Gastroesophageal sphincter (tissue), 4 donors: ENCODE data around the gene PCARE. TPM values are rescaled to one million over a fixed set of nuclear protein-coding genes. Genes with fewer than 3 reads are reported as not detected.
"Not testable (repeated sequence)": the region's sequence is repeated elsewhere in the genome, so short reads cannot be mapped to it uniquely, and the experiment has no call there.

Experiments used
- ATAC-seq: fragments of 150-250 bp; one replicate; pipeline ENCODE4 v1.9.1; 2016; ENCODE audit warnings: mild to moderate bottlenecking, moderate library complexity
- H3K27ac ChIP-seq, 4 donors: fragments of 200-600 bp; sonication (generic) in 3 of 4; 1 replicate in 3 of 4; 2 replicates in 1 of 4; pipeline ENCODE4 v1.5.1; 2016 to 2019
- H3K27me3 ChIP-seq: fragments of 200-600 bp; sonication (generic); one replicate; pipeline ENCODE4 v1.5.1; 2019
- H3K36me3 ChIP-seq, 2 donors: fragments of 200-600 bp; sonication (generic); one replicate each; pipeline ENCODE4 v1.5.1; 2019; ENCODE audit warnings: control low read depth in 1 of 2
- H3K4me1 ChIP-seq, 3 donors: fragments of 200-600 bp; sonication (generic); 1 replicate in 2 of 3; 2 replicates in 1 of 3; pipeline ENCODE4 v1.5.1; 2016 to 2019; ENCODE audit warnings: control low read depth in 2 of 3
- H3K4me3 ChIP-seq, 2 donors: fragments of 200-600 bp; sonication (generic); one replicate each; pipeline ENCODE4 v1.5.1; 2019; ENCODE audit warnings: mild to moderate bottlenecking in 1 of 2, moderate library complexity in 1 of 2
- H3K9me3 ChIP-seq, 3 donors: fragments of 200-600 bp; sonication (generic); one replicate each; pipeline ENCODE4 v1.5.1; 2017 to 2019; ENCODE audit warnings: control low read depth in 2 of 3
- EP300 ChIP-seq: sonication (generic); formaldehyde crosslinking; IDR thresholded peaks from one replicate; pipeline ENCODE4 v1.6.1; 2017; ENCODE audit warnings: antibody characterized with exemption, mild to moderate bottlenecking
- POLR2A ChIP-seq, 2 donors: fragments of 450-650 bp; IDR thresholded peaks; one replicate each; pipeline ENCODE4 v1.6.1; 2017; ENCODE audit warnings: antibody characterized with exemption in 2 of 2, mild to moderate bottlenecking in 2 of 2, moderate library complexity in 1 of 2
- POLR2AphosphoS5 ChIP-seq: sonication (generic); formaldehyde crosslinking; IDR thresholded peaks from one replicate; pipeline ENCODE4 v1.6.1; 2017; ENCODE audit warnings: antibody characterized with exemption
- WGBS, 2 donors: methylation state at CpG; one replicate each; pipeline ENCODE4 v1.1.5; 2018; ENCODE audit warnings: low coverage in 1 of 2; 5-methylcytosine and 5-hydroxymethylcytosine counted together
- total RNA-seq, 4 donors: library from RNA; depleted of rRNA; stranded (reverse); fragments of >200 nt; gene quantifications; one replicate each; pipeline ENCODE4 v1.1.0, GENCODE V29; 2016
- TF ChIP-seq, protein P1 (sequence below), 4 experiments: fragments of 200-600 bp in 2 of 4; fragments of 450-650 bp in 2 of 4; sonication (generic) in 1 of 4; IDR thresholded peaks; one replicate each; pipeline ENCODE4 v1.5.1; 2017 to 2019; ENCODE audit warnings: antibody characterized with exemption in 4 of 4, mild to moderate bottlenecking in 2 of 4, moderate library complexity in 2 of 4

PCARE gene
- total RNA-seq, 4 donors from 2014 or later: under 0.01 TPM; not detected in 3

DNA sequence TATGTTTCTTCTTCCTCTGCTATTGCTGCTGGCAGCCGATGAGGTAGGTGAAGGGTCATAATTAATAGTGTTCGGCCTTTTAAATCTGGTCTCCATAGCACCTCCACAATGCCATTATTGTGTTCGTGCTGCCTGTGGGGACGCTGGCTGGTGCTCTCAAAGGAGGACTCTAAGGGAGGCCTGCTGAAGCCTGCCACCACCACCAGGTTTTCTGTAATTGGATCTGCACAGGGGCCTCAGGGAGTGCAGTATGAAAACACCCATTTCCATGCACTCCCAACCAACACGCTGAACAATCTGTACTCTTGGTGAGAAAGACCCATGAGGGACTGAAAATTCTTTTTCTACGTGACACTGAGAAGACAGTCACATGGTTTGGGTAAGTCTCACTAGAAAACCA, 23.2 kb upstream of the PCARE start:
- Histone ChIP-seq H3K9me3 (no peaks in the 10 kb centered on the region), H3K4me1 (no peaks in the 10 kb centered on the region), H3K4me3 (no peak overlapping the region), H3K27me3 (no peaks in the 10 kb centered on the region), H3K36me3 (no peaks in the 10 kb centered on the region), H3K27ac (no peak overlapping the region)
- 62 to 76% methylated on average over 3 to 5 of the region's 6 CpGs for whole genome bisulfite sequencing, 2 donors
- no peak for TF ChIP-seq POLR2AphosphoS5
- no peak for TF ChIP-seq POLR2A (IDR thresholded peaks at IDR 0.05)
- no peak for TF ChIP-seq EP300
- TF ChIP-seq, protein P1, sequence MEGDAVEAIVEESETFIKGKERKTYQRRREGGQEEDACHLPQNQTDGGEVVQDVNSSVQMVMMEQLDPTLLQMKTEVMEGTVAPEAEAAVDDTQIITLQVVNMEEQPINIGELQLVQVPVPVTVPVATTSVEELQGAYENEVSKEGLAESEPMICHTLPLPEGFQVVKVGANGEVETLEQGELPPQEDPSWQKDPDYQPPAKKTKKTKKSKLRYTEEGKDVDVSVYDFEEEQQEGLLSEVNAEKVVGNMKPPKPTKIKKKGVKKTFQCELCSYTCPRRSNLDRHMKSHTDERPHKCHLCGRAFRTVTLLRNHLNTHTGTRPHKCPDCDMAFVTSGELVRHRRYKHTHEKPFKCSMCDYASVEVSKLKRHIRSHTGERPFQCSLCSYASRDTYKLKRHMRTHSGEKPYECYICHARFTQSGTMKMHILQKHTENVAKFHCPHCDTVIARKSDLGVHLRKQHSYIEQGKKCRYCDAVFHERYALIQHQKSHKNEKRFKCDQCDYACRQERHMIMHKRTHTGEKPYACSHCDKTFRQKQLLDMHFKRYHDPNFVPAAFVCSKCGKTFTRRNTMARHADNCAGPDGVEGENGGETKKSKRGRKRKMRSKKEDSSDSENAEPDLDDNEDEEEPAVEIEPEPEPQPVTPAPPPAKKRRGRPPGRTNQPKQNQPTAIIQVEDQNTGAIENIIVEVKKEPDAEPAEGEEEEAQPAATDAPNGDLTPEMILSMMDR (IDR thresholded peaks at IDR 0.05): no peak
- ATAC-seq: no peak

DNA sequence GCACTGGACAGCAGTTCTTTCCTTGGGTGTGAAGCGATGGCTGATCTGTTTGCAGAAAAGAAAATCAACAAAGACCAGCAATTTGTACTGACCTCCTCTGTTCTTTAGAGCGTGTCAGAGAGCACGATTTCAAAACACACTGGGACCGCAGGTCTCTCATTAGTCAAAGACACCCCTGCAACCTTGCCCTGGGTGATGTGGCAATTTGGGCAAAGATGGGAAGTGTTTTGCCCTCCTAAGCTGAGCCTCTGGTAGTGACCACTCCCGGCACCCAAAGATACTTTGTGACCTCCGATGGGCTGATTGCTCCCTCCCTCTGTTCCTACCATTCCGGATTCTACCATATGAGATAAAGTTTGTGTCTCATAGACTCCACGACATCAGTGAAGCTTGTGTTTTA, 22.6 kb upstream of the PCARE start:
- no peaks in the 10 kb centered on the region for H3K27me3 ChIP-seq
- no peaks in the 10 kb centered on the region for H3K36me3 ChIP-seq
- no peaks in the 10 kb centered on the region for H3K9me3 ChIP-seq
- H3K4me3 ChIP-seq: no peak overlapping the region
- H3K4me1 ChIP-seq: no peaks in the 10 kb centered on the region
- no peak for TF ChIP-seq POLR2A (IDR thresholded peaks at IDR 0.05)
- no peak for TF ChIP-seq EP300
- no peak for TF ChIP-seq POLR2AphosphoS5
- TF ChIP-seq, protein P1 (IDR thresholded peaks at IDR 0.05): no peak
- no peak overlapping the region for H3K27ac ChIP-seq
- WGBS, 2 donors: 67 to 88% methylated on average over 2 to 7 of the region's 8 CpGs
- no peak for ATAC-seq

DNA sequence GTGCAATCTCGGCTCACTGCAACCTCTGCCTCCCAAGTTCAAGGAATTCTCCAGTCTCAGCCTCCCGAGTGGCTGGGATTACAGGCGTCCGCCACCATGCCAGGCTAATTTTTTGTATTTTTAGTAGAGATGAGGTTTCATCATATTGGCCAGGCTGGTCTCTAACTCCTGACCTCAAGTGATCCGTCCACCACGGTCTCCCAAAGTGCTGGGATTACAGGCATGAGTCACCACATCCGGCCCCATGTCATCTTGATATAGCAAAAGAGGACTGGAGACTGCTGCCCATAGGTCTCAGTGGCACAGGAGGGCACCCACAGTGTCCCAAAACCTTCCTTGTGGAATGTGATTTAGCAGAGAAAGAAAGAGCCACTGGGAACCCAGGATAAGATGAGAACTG, 16.0 kb upstream of the PCARE start:
- not testable (repeated sequence) for H3K27me3 ChIP-seq, ATAC-seq, H3K4me3 ChIP-seq, H3K9me3 ChIP-seq, H3K36me3 ChIP-seq, H3K4me1 ChIP-seq, H3K27ac ChIP-seq
- WGBS, 2 donors: 94% methylated on average over 3 to 5 of the region's 7 CpGs

DNA sequence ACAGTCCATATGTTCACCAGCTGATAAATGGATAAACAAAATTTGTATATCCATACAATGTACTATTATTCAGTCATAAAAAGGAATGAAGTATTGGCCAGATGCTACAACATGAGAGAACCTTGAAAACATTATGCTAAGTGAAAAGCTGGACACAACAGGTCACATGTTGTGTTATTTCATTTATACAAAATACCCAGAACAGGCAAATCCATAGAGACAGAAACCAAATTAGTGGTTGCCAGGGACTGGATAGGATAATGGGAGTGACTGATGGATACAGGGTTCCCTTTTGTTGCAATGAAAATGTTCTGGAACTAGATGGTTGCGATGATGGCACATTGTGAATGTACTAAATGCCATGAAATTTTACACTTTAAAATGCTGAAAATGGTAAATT, 10.2 kb upstream of the PCARE start:
- no peak for TF ChIP-seq EP300
- no peak for TF ChIP-seq POLR2AphosphoS5
- no peak for TF ChIP-seq POLR2A (IDR thresholded peaks at IDR 0.05)
- TF ChIP-seq, protein P1 (IDR thresholded peaks at IDR 0.05): no peak

DNA sequence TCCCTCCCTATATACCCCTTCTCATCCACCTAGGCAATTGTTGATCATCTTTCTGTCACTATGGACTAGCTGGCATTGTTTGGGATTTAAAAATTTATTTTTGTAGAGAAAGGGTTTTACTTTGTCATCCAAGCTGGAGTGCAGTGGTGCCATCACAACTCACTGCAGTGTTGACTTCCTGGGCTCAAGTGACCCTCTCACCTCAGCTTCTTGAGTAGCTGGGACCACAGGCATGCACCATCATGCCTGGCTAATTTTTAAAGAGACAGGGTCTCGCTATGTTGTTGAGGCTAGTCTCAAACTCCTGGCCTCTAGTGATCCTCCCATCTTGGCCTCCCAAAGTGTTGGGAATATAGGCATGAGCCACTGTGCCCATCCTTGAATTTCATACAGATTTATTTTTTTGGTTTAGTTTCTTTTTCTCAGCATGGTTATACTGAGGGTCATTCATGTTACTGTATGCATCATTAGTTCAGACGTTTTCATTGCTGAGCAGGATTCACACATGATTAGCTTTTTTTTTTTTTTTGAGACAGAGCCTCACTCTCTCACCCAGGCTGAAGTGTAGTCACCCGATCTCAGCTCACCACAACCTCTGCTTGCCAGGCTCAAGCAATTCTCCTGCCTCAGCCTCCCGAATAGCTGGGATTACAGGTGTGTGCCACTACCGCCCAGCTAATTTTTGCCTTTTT, 8.6 kb upstream of the PCARE start:
- 78 to 80% methylated on average over 1 to 4 of the region's 5 CpGs for WGBS, 2 donors
- ATAC-seq: no peak
- TF ChIP-seq, protein P1 (IDR thresholded peaks at IDR 0.05): no peak
- TF ChIP-seq EP300: no peak
- Histone ChIP-seq H3K4me3 (no peak overlapping the region), H3K4me1 (no peaks in the 10 kb centered on the region), H3K36me3 (no peaks in the 10 kb centered on the region), H3K27ac (no peak overlapping the region), H3K27me3 (no peaks in the 10 kb centered on the region), H3K9me3 (peaks cover 0 to 18% (median 0%) of the 10 kb centered on the region in 3 donors)

More for the DNA sequence above, 10.2 kb upstream of the PCARE start:
- no peak for ATAC-seq
- Histone ChIP-seq H3K9me3 (peaks cover 0 to 12% (median 0%) of the 10 kb centered on the region in 3 donors), H3K36me3 (no peaks in the 10 kb centered on the region), H3K4me3 (no peak overlapping the region), H3K27ac (no peak overlapping the region), H3K4me1 (no peaks in the 10 kb centered on the region), H3K27me3 (no peaks in the 10 kb centered on the region)
- 91 to 100% methylated on average over 1 of the region's 1 CpG for WGBS, 2 donors
